NOMO-1 treated with dmso at 0.1 percent for 144 hours (cell line): ENCODE data around the gene COL4A2.
A peak's percentile ranks its signal among the peaks of the same experiment; 100 is the strongest.

Experiments used
- DNase-seq: peaks from one replicate; lab custom pipeline; 2025; ENCODE audit not compliant: unreplicated experiment; lab: John Stamatoyannopoulos, UW

Gene COL4A2

GRCh38 chr13:110398564-110399507, 91.8 kb downstream of the COL4A2 start:
- DNase-seq: no peak

GRCh38 chr13:110399801-110400200, 92.7 kb downstream of the COL4A2 start:
- no peak for DNase-seq

- no peak for DNase-seq
Measured at GRCh38 chr13:110400786-110401533, 93.9 kb downstream of the COL4A2 start.

GRCh38 chr13:110402299-110403069, 95.4 kb downstream of the COL4A2 start:
- DNase-seq: no peak

GRCh38 chr13:110403315-110403714, 96.2 kb downstream of the COL4A2 start:
- no peak for DNase-seq

GRCh38 chr13:110403721-110404120, 96.6 kb downstream of the COL4A2 start:
- no peak for DNase-seq

- DNase-seq: no peak
Measured at GRCh38 chr13:110404321-110404720, 97.2 kb downstream of the COL4A2 start.

- DNase-seq: no peak
Measured at GRCh38 chr13:110405597-110406450, 98.7 kb downstream of the COL4A2 start.

- no peak for DNase-seq
Measured at GRCh38 chr13:110407021-110407420, 99.9 kb downstream of the COL4A2 start.

GRCh38 chr13:110407531-110407930, 100.4 kb downstream of the COL4A2 start:
- DNase-seq: no peak

- no peak for DNase-seq
Measured at GRCh38 chr13:110408286-110408685, 101.2 kb downstream of the COL4A2 start.

- DNase-seq: no peak
Measured at GRCh38 chr13:110409581-110409992, 102.5 kb downstream of the COL4A2 start.

- no peak for DNase-seq
Measured at GRCh38 chr13:110410000-110410399, 102.9 kb downstream of the COL4A2 start.

GRCh38 chr13:110410936-110411687, 104.0 kb downstream of the COL4A2 start:
- DNase-seq: no peak

- no peak for DNase-seq
Measured at GRCh38 chr13:110411688-110412059, 104.6 kb downstream of the COL4A2 start.

- DNase-seq: peak; percentile 83
Measured at GRCh38 chr13:110412132-110412914, 105.2 kb downstream of the COL4A2 start.

- DNase-seq: no peak
Measured at GRCh38 chr13:110413016-110413675, 106.1 kb downstream of the COL4A2 start.

- no peak for DNase-seq
Measured at GRCh38 chr13:110413676-110414040, 106.6 kb downstream of the COL4A2 start.
